ENCODE data around the gene VDR.

GRCh38 chr12:47828976-47829482, 75.8 kb downstream of the VDR start:
- TF ChIP-seq TAF1 (IDR thresholded peaks at IDR 0.05; ENCODE audit: low read depth, low read length) = no peak
- TF ChIP-seq POLR2AphosphoS5 (IDR thresholded peaks at IDR 0.05; ENCODE audit: low read depth, low read length) = no peak
- TF ChIP-seq POLR2A (IDR thresholded peaks at IDR 0.05; ENCODE audit: low read depth, low read length) = no peak
- TF ChIP-seq SPI1 (IDR thresholded peaks at IDR 0.05; ENCODE audit: low read depth, low read length) = no peak
- TF ChIP-seq PAX5 (IDR thresholded peaks at IDR 0.05; ENCODE audit: insufficient read depth, low read length, severe bottlenecking) = no peak
